CD4-positive, alpha-beta T cell (primary cell): ENCODE measurements around the gene CLK3. TPM values are rescaled to one million over a fixed set of nuclear protein-coding genes. Genes with fewer than 3 reads are reported as not detected.

ENCODE experiments used
- ATAC-seq: fragments of 200-7000 bp; cut with Tn5 transposase; one replicate; pipeline ENCODE4 v1.10.0; 2022; ENCODE audit warnings: mild to moderate bottlenecking; ENCODE audit not compliant: poor library complexity
- CTCF ChIA-PET: fragments of 350-600 bp; sonication (Branson Sonifier 250); formaldehyde crosslinking; loops from one replicate; lab custom pipeline; 2021; ENCODE audit warnings: antibody characterized with exemption, inconsistent platforms; lab: Charles Lee
- POLR2A ChIA-PET: fragments of 350-600 bp; sonication (Branson Sonifier 250); formaldehyde crosslinking; loops from one replicate; lab custom pipeline; 2021; ENCODE audit warnings: antibody characterized with exemption, inconsistent platforms; lab: Charles Lee
- DNase-seq, 14 experiments: peaks; one replicate each; pipeline ENCODE4 v3.0.0-alpha.2; 2013 to 2020; ENCODE audit warnings: mixed read lengths in 2 of 14
- H3K27ac ChIP-seq, 2 donors: one replicate each; pipeline versions ENCODE4 v1.5.1 to v1.7.0; 2013; ENCODE audit warnings: low read length in 2 of 2, low read depth in 1 of 2, mild to moderate bottlenecking in 1 of 2
- H3K27me3 ChIP-seq, 2 experiments: 1 replicate in 1 of 2; 2 replicates in 1 of 2; pipeline versions ENCODE4 v1.6.1 to v1.7.0; 2013; ENCODE audit warnings: low read length in 2 of 2, control low read depth in 1 of 2, mild to moderate bottlenecking in 1 of 2, moderate library complexity in 1 of 2; ENCODE audit not compliant: insufficient read depth in 2 of 2, control insufficient read depth in 1 of 2
- H3K36me3 ChIP-seq: one replicate; pipeline ENCODE4 v1.6.1; 2013; ENCODE audit warnings: low read length, control low read depth; ENCODE audit not compliant: insufficient read depth
- H3K4me1 ChIP-seq: one replicate; pipeline ENCODE4 v1.6.1; 2013; ENCODE audit warnings: low read length, control low read depth; ENCODE audit not compliant: insufficient read depth
- H3K4me3 ChIP-seq: one replicate; pipeline ENCODE4 v1.5.1; 2013; ENCODE audit warnings: mild to moderate bottlenecking, low read length, moderate library complexity
- H3K9me3 ChIP-seq, 2 experiments: 1 replicate in 1 of 2; 2 replicates in 1 of 2; pipeline versions ENCODE4 v1.6.1 to v1.7.0; 2013; ENCODE audit warnings: low read length in 2 of 2, mild to moderate bottlenecking in 2 of 2, control low read depth in 1 of 2, moderate library complexity in 1 of 2; ENCODE audit not compliant: control insufficient read depth in 1 of 2, insufficient read depth in 1 of 2
- H3K27ac Mint-ChIP-seq: one replicate; pipeline ENCODE4 v1.8.0; 2020; ENCODE audit warnings: mixed read lengths
- H3K27me3 Mint-ChIP-seq: one replicate; pipeline ENCODE4 v1.8.0; 2021; ENCODE audit warnings: mixed read lengths
- H3K36me3 Mint-ChIP-seq: one replicate; pipeline ENCODE4 v1.8.0; 2021; ENCODE audit warnings: low read depth, mixed read lengths
- H3K4me1 Mint-ChIP-seq: one replicate; pipeline ENCODE4 v1.8.0; 2021; ENCODE audit warnings: low read depth, mixed read lengths
- H3K4me3 Mint-ChIP-seq: one replicate; pipeline ENCODE4 v1.8.0; 2020; ENCODE audit warnings: mild to moderate bottlenecking, mixed read lengths
- H3K9me3 Mint-ChIP-seq: one replicate; pipeline ENCODE4 v1.8.0; 2020; ENCODE audit warnings: mixed read lengths
- CTCF ChIP-seq: fragments of 200-600 bp; IDR thresholded peaks from one replicate; pipeline ENCODE4 v1.8.0; 2022; ENCODE audit warnings: antibody characterized with exemption, mild to moderate bottlenecking
- intact Hi-C, 2 experiments: fragments of 100-400 bp; cut with DNase I in 1 of 2; cut with micrococcal nuclease in 1 of 2; formaldehyde crosslinking; loops; one replicate each; pipeline versions ENCODE4 v1.15.1 to v1.9.0; 2023 to 2025; cut with DNase I, micrococcal nuclease
- polyA plus RNA-seq, 2 donors: library from polyadenylated mRNA; unstranded; fragments of 120-200 nt; gene quantifications; one replicate each; pipeline ENCODE4 v1.2.1, GENCODE V29; 2013
- total RNA-seq, 174 experiments: library from RNA in 2 of 174; stranded (reverse) in 2 of 174; gene quantifications; one replicate each; pipeline ENCODE4 v1.2.3 and lab custom pipeline; 2021 to 2026

CLK3 gene
- total RNA-seq (100 to 1,000 TPM; 275 to 293 TPM), total RNA-seq (lab: John Stamatoyannopoulos, UW) (57.9 to 217 (median 132) reads per million in 172 experiments)
- polyA plus RNA-seq (2013, experiment 1 of 2) = 80.3 TPM
- 108 TPM for polyA plus RNA-seq (2013, experiment 2 of 2)

- Mint-ChIP-seq H3K36me3 (peaks cover 48% of the 10 kb centered on the region), H3K27ac (peak within 1 kb of the TSS; percentile 99), H3K4me1 (peaks cover 42% of the 10 kb centered on the region), H3K27me3 (no peaks in the 10 kb centered on the region), H3K4me3 (peak within 1 kb of the TSS; percentile 94), H3K9me3 (no peaks in the 10 kb centered on the region)
- H3K27ac ChIP-seq = peak within 1 kb of the TSS; percentile 95 to 98
- intact Hi-C loops = loop anchor here (2.0 to 10.0 kb wide), 7 partner anchors 77 to 1029 kb away; partner anchors contain the start of genes C15orf39 (in 1 of the 2), IMP3 (in 1 of the 2), PML (in 1 of the 2) and SIN3A (in 1 of the 2)
- no peaks in the 10 kb centered on the region for H3K27me3 ChIP-seq
- ATAC-seq = peak; percentile 70
- no peaks in the 10 kb centered on the region for H3K9me3 ChIP-seq
- peak; percentile 92 to 99 (median 97) for DNase-seq
- H3K36me3 ChIP-seq = peaks cover 23% of the 10 kb centered on the region
- ChIA-PET POLR2A (interaction anchor here (0.7 to 5.6 kb wide), 29 partner anchors 9 to 1024 kb away, joined by 3 to 61 read pairs (median 5); partner anchors contain the start of genes ARID3B, COX5A, CPLX3 and CSK), CTCF (no interaction called here)
- H3K4me1 ChIP-seq = peaks cover 63% of the 10 kb centered on the region
- TF ChIP-seq CTCF = no peak
- peak within 1 kb of the TSS; percentile 100 for H3K4me3 ChIP-seq
Observed at GRCh38 chr15:74615508-74616365, at the start of gene CLK3. Gene CLK3, plus strand, starts transcription at chr15:74615836. Its CDS starts 3,361 bp downstream, at chr15:74619197.

- Histone ChIP-seq H3K4me1 (peaks cover 7% of the 10 kb centered on the region), H3K27ac (no peak overlapping the region), H3K9me3 (no peaks in the 10 kb centered on the region), H3K4me3 (no peak overlapping the region), H3K27me3 (no peaks in the 10 kb centered on the region), H3K36me3 (peaks cover 72% of the 10 kb centered on the region)
- ChIA-PET CTCF (no interaction called here), POLR2A (interaction anchor here (1.2 kb wide), 1 partner anchor 22 kb away, joined by 4 read pairs; no protein-coding TSS in a partner anchor)
- H3K27ac Mint-ChIP-seq = peak overlapping the region; percentile 34
- H3K4me1 Mint-ChIP-seq = peaks cover 35% of the 10 kb centered on the region
- H3K4me3 Mint-ChIP-seq = no peak overlapping the region
- ATAC-seq (no peak), DNase-seq (no peak)
- H3K27me3 Mint-ChIP-seq = no peaks in the 10 kb centered on the region
- intact Hi-C loops = no loop called here
- H3K9me3 Mint-ChIP-seq = no peaks in the 10 kb centered on the region
- peaks cover 84% of the 10 kb centered on the region for H3K36me3 Mint-ChIP-seq
- no peak for TF ChIP-seq CTCF
Observed at GRCh38 chr15:74568594-74568993, 47.0 kb upstream of the CLK3 start.

- TF ChIP-seq CTCF = no peak
- Mint-ChIP-seq H3K4me1 (peaks cover 26% of the 10 kb centered on the region), H3K9me3 (no peaks in the 10 kb centered on the region), H3K36me3 (peaks cover 85% of the 10 kb centered on the region), H3K27ac (no peak overlapping the region), H3K27me3 (no peaks in the 10 kb centered on the region), H3K4me3 (no peak overlapping the region)
- ChIA-PET POLR2A (no interaction called here), CTCF (no interaction called here)
- Histone ChIP-seq H3K4me1 (peaks cover 7% of the 10 kb centered on the region), H3K36me3 (peaks cover 72% of the 10 kb centered on the region), H3K4me3 (no peak overlapping the region), H3K27ac (no peak overlapping the region), H3K9me3 (no peaks in the 10 kb centered on the region), H3K27me3 (no peaks in the 10 kb centered on the region)
- intact Hi-C loops = no loop called here
- DNase-seq = no peak
- ATAC-seq = no peak
Observed at GRCh38 chr15:74569731-74570070, 45.9 kb upstream of the CLK3 start.
